Astrocyte of the cerebellum (primary cell): ENCODE data around the gene EFCAB13.

Experiments used
- DNase-seq: peaks from one replicate; pipeline ENCODE4 v3.0.0-alpha.2; 2011; ENCODE audit warnings: low read depth
- H3K4me3 ChIP-seq: 2 replicates; pipeline ENCODE4 v1.5.1; 2011; ENCODE audit warnings: mild to moderate bottlenecking, low read depth, low read length, moderate library complexity
- CTCF ChIP-seq: IDR thresholded peaks from 2 replicates; pipeline ENCODE4 v1.5.1; 2012; ENCODE audit warnings: low read length, low read depth, moderate library complexity, mild to moderate bottlenecking; ENCODE audit errors: missing control alignments
- in situ Hi-C: cut with HindIII; loops from 2 replicates; pipeline ENCODE4 v1.10.0; 2017; ENCODE audit warnings: low sequenced_read_pairs

The EFCAB13 gene

GRCh38 chr17:47286198-47286914 is 37.4 kb upstream of the EFCAB13 start:
- H3K4me3 ChIP-seq = no peak overlapping the region
- no peak for TF ChIP-seq CTCF
- DNase-seq = no peak
- in situ Hi-C loops = no loop called here

DNA sequence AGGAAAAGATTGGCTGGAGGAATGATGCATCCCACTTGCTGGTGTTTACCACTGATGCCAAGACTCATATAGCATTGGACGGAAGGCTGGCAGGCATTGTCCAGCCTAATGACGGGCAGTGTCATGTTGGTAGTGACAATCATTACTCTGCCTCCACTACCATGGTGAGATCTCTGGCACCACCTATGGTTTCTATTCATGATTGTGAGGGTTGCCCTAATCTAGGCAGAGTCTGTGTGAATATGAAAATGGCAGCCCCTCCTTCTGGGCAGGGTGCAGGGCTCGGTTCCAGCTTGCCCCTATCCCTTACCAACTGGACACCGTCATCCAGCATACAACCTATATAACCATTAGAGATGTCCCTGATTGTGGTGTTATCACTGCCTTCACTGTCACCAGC is 36.7 kb upstream of the EFCAB13 start:
- H3K4me3 ChIP-seq = no peak overlapping the region
- TF ChIP-seq CTCF = no peak
- no peak for DNase-seq
- in situ Hi-C loops = no loop called here

GRCh38 chr17:47287639-47288038 is 36.1 kb upstream of the EFCAB13 start:
- no peak for DNase-seq
- TF ChIP-seq CTCF = no peak
- in situ Hi-C loops = no loop called here
- H3K4me3 ChIP-seq = no peak overlapping the region

DNA sequence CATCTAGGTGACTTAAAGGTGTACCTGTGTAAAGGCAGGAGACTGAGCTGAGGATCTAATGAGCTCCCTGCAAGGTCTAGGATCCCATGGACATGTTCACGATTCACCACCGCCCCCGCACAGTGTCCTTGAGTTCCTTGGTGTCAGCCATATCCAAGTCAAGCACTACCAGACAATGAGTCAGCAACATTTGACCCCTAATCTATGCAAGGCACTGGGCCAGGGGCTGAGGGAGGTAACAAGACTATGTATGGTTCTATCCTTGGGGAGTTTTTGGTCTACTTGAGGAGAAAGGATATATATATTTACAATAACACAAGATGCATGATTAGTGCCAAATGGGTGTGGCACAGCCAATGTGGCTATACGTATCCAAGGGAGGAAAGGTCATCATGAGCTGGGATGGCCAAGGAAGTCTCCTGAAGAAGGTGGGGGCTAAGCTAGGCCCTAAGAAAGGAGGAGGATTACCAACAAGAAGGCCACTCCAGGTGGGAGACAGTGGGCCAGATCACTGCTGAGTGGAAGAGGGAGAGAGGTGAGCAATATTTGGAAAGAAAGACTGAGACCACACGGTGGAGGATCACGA is 35.1 kb upstream of the EFCAB13 start:
- no peak for DNase-seq
- no peak overlapping the region for H3K4me3 ChIP-seq
- in situ Hi-C loops = no loop called here
- no peak for TF ChIP-seq CTCF

- DNase-seq = no peak
- H3K4me3 ChIP-seq = no peak overlapping the region
- no peak for TF ChIP-seq CTCF
- in situ Hi-C loops = no loop called here
These were observed 34.5 kb upstream of the EFCAB13 start for GRCh38 chr17:47289302-47289701.

GRCh38 chr17:47290870-47291241 is 32.9 kb upstream of the EFCAB13 start:
- no peak for DNase-seq
- in situ Hi-C loops = no loop called here
- TF ChIP-seq CTCF = no peak
- H3K4me3 ChIP-seq = no peak overlapping the region
